ENCODE results near the gene PGAM2. TPM values are rescaled to one million over a fixed set of nuclear protein-coding genes. Genes with fewer than 3 reads are reported as not detected.
A peak's percentile ranks its signal among the peaks of the same experiment; 100 is the strongest.
"Not testable (repeated sequence)": the region's sequence is repeated elsewhere in the genome, so short reads cannot be mapped to it uniquely, and the experiment has no call there.

Gene PGAM2
- total RNA-seq, 1 experiment from 2014 or later: not detected

GRCh38 chr7:44030029-44030428 lies 35.3 kb downstream of the PGAM2 start:
- DNase-seq (ENCODE audit: low read depth, low spot score); in situ Hi-C loops (cut with HindIII; ENCODE audit: low pct_unique_long_range_greater_than_20kb, low sequenced_read_pairs): not testable (repeated sequence)

- DNase-seq (ENCODE audit: low read depth, low spot score); in situ Hi-C loops (cut with HindIII; ENCODE audit: low pct_unique_long_range_greater_than_20kb, low sequenced_read_pairs): not testable (repeated sequence)
Observed at GRCh38 chr7:44029433-44029832, 35.9 kb downstream of the PGAM2 start.

- in situ Hi-C loops (cut with HindIII; ENCODE audit: low pct_unique_long_range_greater_than_20kb, low sequenced_read_pairs); DNase-seq (ENCODE audit: low read depth, low spot score): not testable (repeated sequence)
Observed at GRCh38 chr7:44022796-44023467, 42.4 kb downstream of the PGAM2 start.

- DNase-seq (ENCODE audit: low read depth, low spot score); in situ Hi-C loops (cut with HindIII; ENCODE audit: low pct_unique_long_range_greater_than_20kb, low sequenced_read_pairs): not testable (repeated sequence)
Observed at GRCh38 chr7:44022069-44022468, 43.3 kb downstream of the PGAM2 start.

- in situ Hi-C loops (cut with HindIII; ENCODE audit: low pct_unique_long_range_greater_than_20kb, low sequenced_read_pairs); DNase-seq (ENCODE audit: low read depth, low spot score): not testable (repeated sequence)
Observed at GRCh38 chr7:44019825-44020224, 45.5 kb downstream of the PGAM2 start.

- peak; percentile 97 for DNase-seq (ENCODE audit: low read depth, low spot score)
- in situ Hi-C loops (cut with HindIII; ENCODE audit: low pct_unique_long_range_greater_than_20kb, low sequenced_read_pairs): not testable (repeated sequence)
Observed at GRCh38 chr7:44018857-44019807, 46.2 kb downstream of the PGAM2 start.

DNA sequence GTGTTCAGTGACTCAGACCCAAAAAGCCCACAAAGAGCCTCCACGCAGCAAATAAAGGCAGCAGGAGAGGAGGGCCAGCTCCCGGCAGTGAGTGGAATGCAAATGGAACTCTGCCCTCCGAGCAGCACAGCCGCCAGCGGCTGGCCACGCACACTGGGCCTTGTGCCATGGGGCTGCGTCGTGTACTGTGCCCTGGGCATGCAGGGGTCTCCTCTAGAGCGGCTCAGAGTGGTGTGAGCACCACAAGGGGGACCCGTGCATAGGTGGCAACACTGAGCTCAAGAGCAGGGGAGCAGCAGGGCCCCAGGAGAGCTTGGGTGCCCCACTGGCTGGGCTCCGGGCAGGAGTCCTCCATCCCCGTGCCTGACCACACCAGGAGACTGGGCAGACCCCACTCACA lies 50.3 kb downstream of the PGAM2 start:
- DNase-seq (ENCODE audit: low read depth, low spot score); in situ Hi-C loops (cut with HindIII; ENCODE audit: low pct_unique_long_range_greater_than_20kb, low sequenced_read_pairs): not testable (repeated sequence)

Other genes with a start within 250 kb of the PGAM2 start
- gene MRPS24, start 196.1 kb downstream of the PGAM2 start, total RNA-seq (2014; rRNA removed; shearing (Covaris generic)): 137 and 144 TPM in 2 replicates
- gene URGCP, start 159.0 kb downstream of the PGAM2 start, total RNA-seq (2014; rRNA removed; shearing (Covaris generic)): 39.3 and 44.3 TPM in 2 replicates
- 25.7 and 27.7 TPM in 2 replicates for gene UBE2D4, start 139.1 kb downstream of the PGAM2 start, total RNA-seq (2014; rRNA removed; shearing (Covaris generic))
- gene SPDYE1, start 67.7 kb downstream of the PGAM2 start, total RNA-seq (2014; rRNA removed; shearing (Covaris generic)): not detected in 2 replicates
- 146 and 161 TPM in 2 replicates for gene DBNL, start 20.9 kb downstream of the PGAM2 start, total RNA-seq (2014; rRNA removed; shearing (Covaris generic))
- gene POLM, start 17.0 kb upstream of the PGAM2 start, total RNA-seq (2014; rRNA removed; shearing (Covaris generic)): 12.7 and 13.7 TPM in 2 replicates
- not detected in 2 replicates for gene AEBP1, start 38.8 kb upstream of the PGAM2 start, total RNA-seq (2014; rRNA removed; shearing (Covaris generic))
- gene POLD2, start 58.0 kb upstream of the PGAM2 start, total RNA-seq (2014; rRNA removed; shearing (Covaris generic)): 167 and 172 TPM in 2 replicates
- not detected in 2 replicates for gene MYL7, start 75.8 kb upstream of the PGAM2 start, total RNA-seq (2014; rRNA removed; shearing (Covaris generic))
- not detected in 2 replicates for gene GCK, start 123.9 kb upstream of the PGAM2 start, total RNA-seq (2014; rRNA removed; shearing (Covaris generic))
- gene YKT6, start 135.4 kb upstream of the PGAM2 start, total RNA-seq (2014; rRNA removed; shearing (Covaris generic)): 159 and 163 TPM in 2 replicates